HG03159 (cell line): ENCODE results near the gene COL23A1.

ENCODE experiments used
- ATAC-seq: cut with Tn5 transposase; IDR thresholded peaks from one replicate; pipeline ENCODE4 v1.9.1; 2021; ENCODE audit warnings: mild to moderate bottlenecking, moderate library complexity; ENCODE audit not compliant: unreplicated experiment

COL23A1 gene

GRCh38 chr5:178535299-178536175 lies 54.7 kb downstream of the COL23A1 start:
- ATAC-seq, result no peak

GRCh38 chr5:178533136-178533535 lies 57.1 kb downstream of the COL23A1 start:
- ATAC-seq, result no peak

GRCh38 chr5:178532666-178533065 lies 57.5 kb downstream of the COL23A1 start:
- no peak for ATAC-seq

GRCh38 chr5:178532236-178532635 lies 58.0 kb downstream of the COL23A1 start:
- no peak for ATAC-seq

GRCh38 chr5:178531786-178532185 lies 58.4 kb downstream of the COL23A1 start:
- ATAC-seq, result no peak

- ATAC-seq, result no peak
Observed at GRCh38 chr5:178530526-178530925, 59.7 kb downstream of the COL23A1 start.

- no peak for ATAC-seq
Observed at GRCh38 chr5:178529080-178529479, 61.1 kb downstream of the COL23A1 start.

GRCh38 chr5:178527458-178528307 lies 62.5 kb downstream of the COL23A1 start:
- ATAC-seq, result no peak

GRCh38 chr5:178526773-178527457 lies 63.3 kb downstream of the COL23A1 start:
- no peak for ATAC-seq

- no peak for ATAC-seq
Observed at GRCh38 chr5:178525906-178526732, 64.1 kb downstream of the COL23A1 start.

GRCh38 chr5:178524093-178524882 lies 65.9 kb downstream of the COL23A1 start:
- no peak for ATAC-seq

GRCh38 chr5:178522361-178522760 lies 67.8 kb downstream of the COL23A1 start:
- no peak for ATAC-seq

- ATAC-seq, result no peak
Observed at GRCh38 chr5:178520851-178521250, 69.3 kb downstream of the COL23A1 start.

- no peak for ATAC-seq
Observed at GRCh38 chr5:178519804-178520203, 70.4 kb downstream of the COL23A1 start.

- no peak for ATAC-seq
Observed at GRCh38 chr5:178519155-178519554, 71.0 kb downstream of the COL23A1 start.

GRCh38 chr5:178516504-178517235 lies 73.5 kb downstream of the COL23A1 start:
- no peak for ATAC-seq

GRCh38 chr5:178515776-178516503 lies 74.3 kb downstream of the COL23A1 start:
- no peak for ATAC-seq

- ATAC-seq, result no peak
Observed at GRCh38 chr5:178514851-178515418, 75.3 kb downstream of the COL23A1 start.
